ENCODE measurements around the gene ERO1B. TPM values are rescaled to one million over a fixed set of nuclear protein-coding genes. Genes with fewer than 3 reads are reported as not detected.

Gene ERO1B
- total RNA-seq, 1 experiment from 2014 or later = 9.6 TPM

- intact Hi-C loops (cut with micrococcal nuclease) = no loop called here
- Mint-ChIP-seq H3K27ac (ENCODE audit: low read depth, unreplicated experiment) (no peak overlapping the region), H3K27me3 (ENCODE audit: insufficient read depth, unreplicated experiment) (no peaks in the 10 kb centered on the region), H3K36me3 (ENCODE audit: insufficient read depth, unreplicated experiment) (no peaks in the 10 kb centered on the region), H3K9me3 (ENCODE audit: unreplicated experiment) (no peaks in the 10 kb centered on the region), H3K4me3 (ENCODE audit: unreplicated experiment) (no peak overlapping the region), H3K4me1 (ENCODE audit: insufficient read depth, unreplicated experiment) (no peaks in the 10 kb centered on the region)
- CTCF ChIA-PET = no interaction called here
- POLR2A ChIA-PET = interaction anchor here (0.9 to 1.3 kb wide), 4 partner anchors 9 to 70 kb away, joined by 3 to 4 read pairs (median 3); partner anchors contain the start of gene ERO1B
- TF ChIP-seq CTCF (IDR thresholded peaks at IDR 0.05; ENCODE audit: unreplicated experiment) = no peak
- DNase-seq (ENCODE audit: unreplicated experiment) = no peak
- no TSS peak for BruUV-seq (replicated peaks)
Measured at GRCh38 chr1:236251587-236251986, 30.2 kb downstream of the ERO1B start.

- no peak overlapping the region for H3K4me3 Mint-ChIP-seq (ENCODE audit: unreplicated experiment)
- H3K4me1 Mint-ChIP-seq (ENCODE audit: insufficient read depth, unreplicated experiment) = no peaks in the 10 kb centered on the region
- no peak for TF ChIP-seq CTCF (IDR thresholded peaks at IDR 0.05; ENCODE audit: unreplicated experiment)
- no peaks in the 10 kb centered on the region for H3K9me3 Mint-ChIP-seq (ENCODE audit: unreplicated experiment)
- CTCF ChIA-PET = interaction anchor here (0.5 to 1.0 kb wide), 3 partner anchors 8 to 141 kb away, joined by 3 read pairs; no protein-coding TSS in a partner anchor
- BruUV-seq (replicated peaks) = no TSS peak
- no peak overlapping the region for H3K27ac Mint-ChIP-seq (ENCODE audit: low read depth, unreplicated experiment)
- H3K27me3 Mint-ChIP-seq (ENCODE audit: insufficient read depth, unreplicated experiment) = no peaks in the 10 kb centered on the region
- no peaks in the 10 kb centered on the region for H3K36me3 Mint-ChIP-seq (ENCODE audit: insufficient read depth, unreplicated experiment)
- intact Hi-C loops (cut with micrococcal nuclease) = no loop called here
- no peak for DNase-seq (ENCODE audit: unreplicated experiment)
- POLR2A ChIA-PET = no interaction called here
Measured at GRCh38 chr1:236247286-236247685, 34.5 kb downstream of the ERO1B start.

GRCh38 chr1:236242568-236242967 lies 39.2 kb downstream of the ERO1B start:
- no peaks in the 10 kb centered on the region for H3K36me3 Mint-ChIP-seq (ENCODE audit: insufficient read depth, unreplicated experiment)
- BruUV-seq (replicated peaks) = no TSS peak
- no peak for DNase-seq (ENCODE audit: unreplicated experiment)
- no peaks in the 10 kb centered on the region for H3K9me3 Mint-ChIP-seq (ENCODE audit: unreplicated experiment)
- TF ChIP-seq CTCF (IDR thresholded peaks at IDR 0.05; ENCODE audit: unreplicated experiment) = no peak
- H3K27me3 Mint-ChIP-seq (ENCODE audit: insufficient read depth, unreplicated experiment) = no peaks in the 10 kb centered on the region
- H3K4me1 Mint-ChIP-seq (ENCODE audit: insufficient read depth, unreplicated experiment) = no peaks in the 10 kb centered on the region
- no peak overlapping the region for H3K4me3 Mint-ChIP-seq (ENCODE audit: unreplicated experiment)
- intact Hi-C loops (cut with micrococcal nuclease) = no loop called here
- POLR2A ChIA-PET = no interaction called here
- CTCF ChIA-PET = no interaction called here
- no peak overlapping the region for H3K27ac Mint-ChIP-seq (ENCODE audit: low read depth, unreplicated experiment)

- no peak for DNase-seq (ENCODE audit: unreplicated experiment)
- no TSS peak for BruUV-seq (replicated peaks)
- H3K27ac Mint-ChIP-seq (ENCODE audit: low read depth, unreplicated experiment) = no peak overlapping the region
- ChIA-PET POLR2A (interaction anchor here (0.6 kb wide), 1 partner anchor 10 kb away, joined by 3 read pairs; no protein-coding TSS in a partner anchor), CTCF (interaction anchor here (0.7 to 0.8 kb wide), 2 partner anchors 170 to 251 kb away, joined by 3 read pairs; no protein-coding TSS in a partner anchor)
- H3K36me3 Mint-ChIP-seq (ENCODE audit: insufficient read depth, unreplicated experiment) = peaks cover 6% of the 10 kb centered on the region
- intact Hi-C loops (cut with micrococcal nuclease) = no loop called here
- H3K4me3 Mint-ChIP-seq (ENCODE audit: unreplicated experiment) = no peak overlapping the region
- no peak for TF ChIP-seq CTCF (IDR thresholded peaks at IDR 0.05; ENCODE audit: unreplicated experiment)
- no peaks in the 10 kb centered on the region for H3K9me3 Mint-ChIP-seq (ENCODE audit: unreplicated experiment)
- no peaks in the 10 kb centered on the region for H3K27me3 Mint-ChIP-seq (ENCODE audit: insufficient read depth, unreplicated experiment)
- H3K4me1 Mint-ChIP-seq (ENCODE audit: insufficient read depth, unreplicated experiment) = peaks cover 5% of the 10 kb centered on the region
Measured at GRCh38 chr1:236240675-236241074, 41.1 kb downstream of the ERO1B start.

Measured in MCF 10A (cell line).